GM12874 (cell line): ENCODE results near the gene STK11IP.

Experiments used
- TF ChIP-seq, protein P1 (sequence below): IDR thresholded peaks from 2 replicates; pipeline ENCODE4 v1.5.1; 2011; ENCODE audit warnings: low read depth, mild to moderate bottlenecking, control low read depth, low read length, moderate library complexity; ENCODE audit not compliant: insufficient read depth

Gene STK11IP

DNA sequence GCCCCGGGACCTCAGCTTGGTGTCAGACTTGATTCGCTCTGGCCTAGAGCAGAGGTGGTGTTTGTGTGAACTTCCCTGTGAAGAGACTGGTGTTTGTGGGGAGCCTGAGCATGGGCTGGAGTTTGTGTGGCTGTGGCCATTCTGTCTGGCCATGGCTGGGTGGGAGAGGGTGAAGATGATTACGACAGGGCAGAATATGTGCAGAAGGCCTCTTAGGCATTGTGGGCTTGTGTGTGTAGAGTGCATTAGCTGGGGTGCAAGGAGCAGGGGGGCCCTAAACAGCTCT lies 36.8 kb upstream of the STK11IP start:
- TF ChIP-seq, protein P1, sequence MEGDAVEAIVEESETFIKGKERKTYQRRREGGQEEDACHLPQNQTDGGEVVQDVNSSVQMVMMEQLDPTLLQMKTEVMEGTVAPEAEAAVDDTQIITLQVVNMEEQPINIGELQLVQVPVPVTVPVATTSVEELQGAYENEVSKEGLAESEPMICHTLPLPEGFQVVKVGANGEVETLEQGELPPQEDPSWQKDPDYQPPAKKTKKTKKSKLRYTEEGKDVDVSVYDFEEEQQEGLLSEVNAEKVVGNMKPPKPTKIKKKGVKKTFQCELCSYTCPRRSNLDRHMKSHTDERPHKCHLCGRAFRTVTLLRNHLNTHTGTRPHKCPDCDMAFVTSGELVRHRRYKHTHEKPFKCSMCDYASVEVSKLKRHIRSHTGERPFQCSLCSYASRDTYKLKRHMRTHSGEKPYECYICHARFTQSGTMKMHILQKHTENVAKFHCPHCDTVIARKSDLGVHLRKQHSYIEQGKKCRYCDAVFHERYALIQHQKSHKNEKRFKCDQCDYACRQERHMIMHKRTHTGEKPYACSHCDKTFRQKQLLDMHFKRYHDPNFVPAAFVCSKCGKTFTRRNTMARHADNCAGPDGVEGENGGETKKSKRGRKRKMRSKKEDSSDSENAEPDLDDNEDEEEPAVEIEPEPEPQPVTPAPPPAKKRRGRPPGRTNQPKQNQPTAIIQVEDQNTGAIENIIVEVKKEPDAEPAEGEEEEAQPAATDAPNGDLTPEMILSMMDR, result no peak

DNA sequence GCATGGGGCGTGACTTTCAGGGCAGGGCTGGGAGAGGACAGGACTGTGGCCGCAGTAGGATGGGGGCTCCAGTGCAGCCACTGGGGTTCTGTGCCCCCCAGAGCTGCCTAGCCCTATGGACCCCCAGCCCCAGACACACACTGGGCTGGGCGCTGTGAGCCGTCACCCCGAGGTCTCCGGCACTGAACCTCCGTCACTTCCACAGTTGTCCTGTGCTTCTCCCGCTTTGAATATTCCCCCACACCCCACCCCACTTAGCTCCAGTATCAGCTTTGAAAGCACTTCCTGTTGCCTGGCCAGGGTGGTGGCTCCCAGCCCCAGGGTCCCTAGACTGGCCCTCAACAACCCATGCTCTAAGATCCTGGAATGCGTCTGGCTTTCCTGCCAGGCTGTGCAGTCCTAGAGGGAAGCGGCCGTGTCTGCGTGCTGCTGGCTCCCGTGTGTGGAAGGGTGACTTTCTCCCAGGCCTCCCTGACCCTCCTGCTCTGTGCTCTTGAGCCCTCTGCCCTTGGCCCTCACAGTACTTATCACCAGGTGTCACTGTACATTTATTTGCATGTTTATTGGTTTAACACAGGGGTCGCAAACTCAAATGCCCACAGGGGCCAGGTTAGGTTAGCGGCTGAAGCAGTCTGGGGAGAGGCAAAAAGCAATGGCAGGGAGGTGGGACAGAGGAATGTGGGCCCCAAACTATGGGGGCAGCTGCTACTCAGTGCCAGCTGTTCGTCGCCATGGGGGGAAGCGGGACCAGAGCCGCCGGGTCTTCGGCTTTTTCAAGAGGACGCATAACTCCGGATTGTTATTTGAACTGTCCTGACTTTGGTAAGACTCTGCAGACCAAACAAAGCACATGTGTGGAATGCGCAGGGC lies 36.2 kb upstream of the STK11IP start:
- TF ChIP-seq, protein P1, result no peak

DNA sequence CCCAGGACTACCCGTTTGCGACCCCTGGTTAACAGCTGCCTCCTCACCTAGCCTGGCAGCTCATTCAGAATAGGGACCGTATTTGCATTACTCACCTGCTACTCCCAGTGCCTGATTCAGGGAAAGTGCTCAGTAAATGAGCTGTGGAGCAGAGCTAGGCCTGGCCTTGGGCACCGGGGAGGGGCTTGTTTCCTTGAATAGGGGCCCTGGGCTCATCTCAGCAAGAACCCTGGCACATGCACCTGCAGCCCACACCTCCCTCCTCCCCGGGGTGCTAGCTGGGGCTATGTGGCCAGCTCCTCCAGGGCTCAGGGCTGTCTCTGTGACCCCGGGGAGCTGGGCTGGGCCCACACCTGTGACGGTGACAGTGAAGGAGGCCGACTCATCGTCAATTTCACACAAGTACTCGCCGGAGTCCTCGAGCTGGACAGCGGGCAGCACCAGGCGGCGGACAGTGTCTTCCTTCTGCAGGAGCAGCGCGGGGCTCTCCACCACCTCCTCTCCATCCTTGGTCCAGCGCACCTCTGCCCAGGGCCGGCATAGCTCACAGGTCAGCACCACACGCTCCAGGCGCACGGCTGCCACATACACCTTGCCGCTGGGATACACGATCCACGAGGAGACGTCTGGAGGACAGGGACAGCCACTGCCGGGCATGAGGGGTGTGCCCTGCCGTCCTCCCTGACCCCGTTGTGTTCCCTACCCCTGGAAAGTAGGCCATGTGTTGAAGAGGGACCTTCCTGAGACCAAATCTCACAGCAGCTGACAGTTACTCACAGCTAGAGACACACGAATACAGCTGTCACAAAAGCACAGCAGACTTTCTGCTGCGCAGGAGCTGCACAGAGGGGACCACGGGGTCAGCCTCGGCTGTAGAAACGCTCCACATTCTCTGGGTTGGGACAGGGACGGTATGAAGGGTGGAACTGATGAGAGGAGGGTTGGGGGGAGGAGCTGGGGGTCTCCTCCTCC lies 35.3 kb upstream of the STK11IP start:
- TF ChIP-seq, protein P1, result no peak

DNA sequence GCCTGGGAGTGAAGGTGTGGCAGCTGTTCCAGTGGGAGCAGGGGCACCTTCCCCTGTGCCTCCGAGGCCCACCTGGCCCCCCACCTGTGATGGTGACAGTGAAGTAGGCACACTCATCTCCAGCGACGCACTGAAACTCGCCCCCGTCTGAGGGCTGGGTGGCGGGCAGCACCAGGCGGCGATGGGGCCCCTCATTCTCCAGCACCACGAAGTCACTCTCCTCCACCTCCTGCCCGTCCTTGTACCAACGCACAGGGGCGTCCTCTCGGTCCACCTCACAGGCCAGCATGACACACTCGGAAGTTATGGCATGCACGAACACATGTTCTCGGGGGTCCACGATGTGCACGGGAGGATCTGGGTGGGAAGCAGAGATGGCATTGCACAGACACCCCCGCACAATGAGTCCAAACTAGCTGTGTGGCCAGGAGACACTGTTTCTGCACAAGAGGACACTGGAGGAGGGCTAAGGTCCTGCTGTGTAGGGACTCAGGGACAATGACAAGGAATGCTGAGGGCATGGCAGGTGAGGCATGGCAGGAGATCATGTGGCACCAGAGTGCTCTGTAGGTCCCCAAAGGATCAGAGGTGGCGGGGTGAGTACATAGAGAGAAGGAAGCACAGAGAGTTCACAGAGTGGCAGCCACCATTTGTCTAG lies 34.3 kb upstream of the STK11IP start:
- TF ChIP-seq, protein P1, result no peak

DNA sequence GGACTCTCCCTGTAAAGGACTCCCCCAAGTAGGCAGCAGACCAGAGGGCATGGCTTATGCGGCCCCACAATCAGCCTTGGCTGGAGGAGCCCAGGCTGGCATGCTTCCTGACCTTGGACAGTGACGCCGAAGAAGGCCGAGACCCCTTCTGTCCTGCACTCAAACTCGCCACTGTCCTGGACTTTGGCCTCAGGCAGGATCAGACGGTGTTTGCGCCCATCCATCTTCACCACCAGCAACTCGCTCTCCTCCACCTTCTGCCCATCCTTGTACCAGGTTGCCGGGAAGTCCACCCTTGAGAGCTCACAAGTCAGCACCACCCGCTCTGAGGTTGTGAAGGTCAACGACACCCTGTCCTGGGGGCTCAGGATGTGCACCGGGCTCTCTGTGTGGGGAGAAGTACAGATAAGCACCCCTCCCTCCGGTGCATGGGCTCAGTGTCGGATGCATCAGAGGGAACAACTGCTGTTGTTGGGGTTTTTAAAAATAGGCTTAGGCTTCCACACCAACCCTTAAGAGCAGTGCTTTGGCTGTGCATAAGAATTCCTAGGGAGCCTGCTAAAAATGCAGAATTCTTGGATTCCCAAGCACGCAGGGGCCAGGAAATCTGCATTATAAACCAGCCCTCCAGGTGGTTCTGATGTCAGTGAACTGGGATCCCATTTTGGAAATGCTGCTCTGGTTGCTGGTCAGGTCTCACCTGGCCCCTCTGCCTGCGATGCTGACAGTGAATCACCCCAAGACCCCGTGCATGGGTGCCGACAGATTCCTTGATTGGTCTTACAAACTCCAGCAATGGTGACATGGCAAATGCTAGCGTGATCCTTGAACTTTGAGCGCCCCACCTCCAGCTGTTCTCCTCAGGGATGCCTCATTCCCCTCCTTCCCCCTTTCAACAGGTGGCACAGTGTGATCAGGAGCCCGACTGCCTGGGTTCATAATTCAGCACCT lies 32.3 kb upstream of the STK11IP start:
- TF ChIP-seq, protein P1, result no peak

DNA sequence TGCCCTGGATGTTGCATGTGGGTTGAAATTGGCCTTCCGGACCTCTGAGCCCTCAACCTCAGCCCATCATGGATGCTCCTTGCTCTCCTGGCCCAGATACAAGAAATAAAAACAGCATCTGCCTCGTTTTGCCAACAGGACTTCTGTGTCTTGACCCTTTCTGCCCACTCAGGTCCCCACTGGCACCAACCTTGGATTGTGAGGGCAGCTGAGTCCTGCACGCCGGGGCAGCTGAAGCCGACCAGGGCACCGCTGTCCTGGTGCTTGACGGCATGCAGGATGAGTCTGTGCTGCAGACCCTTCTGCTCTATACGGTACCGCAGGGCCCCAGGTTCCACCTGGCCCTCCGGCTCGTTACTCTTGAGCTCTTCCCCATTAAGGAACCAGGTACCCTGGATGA lies 31.0 kb upstream of the STK11IP start:
- TF ChIP-seq, protein P1, result no peak
